HepG2 (cell line): ENCODE measurements around the gene RTEL1. TPM values are rescaled to one million over a fixed set of nuclear protein-coding genes. Genes with fewer than 3 reads are reported as not detected.

ENCODE experiments used
- ATF7-NPFF ChIP-seq: sonication (generic); formaldehyde crosslinking; IDR thresholded peaks from 2 replicates; pipeline ENCODE4 v1.8.1; 2023; ENCODE audit warnings: mild to moderate bottlenecking, low read depth, missing genetic modification reagents, moderate library complexity
- MZF1 ChIP-seq: sonication (generic); formaldehyde crosslinking; IDR thresholded peaks from 2 replicates; pipeline ENCODE4 v1.8.1; 2023; ENCODE audit warnings: mild to moderate bottlenecking, missing genetic modification reagents, borderline replicate concordance
- PAX8 ChIP-seq: sonication (generic); formaldehyde crosslinking; IDR thresholded peaks from 2 replicates; pipeline ENCODE4 v1.8.0; 2022; ENCODE audit warnings: mild to moderate bottlenecking, missing genetic modification reagents, borderline replicate concordance
- RXRA ChIP-seq: sonication (generic); formaldehyde crosslinking; IDR thresholded peaks from 2 replicates; pipeline ENCODE4 v1.5.1; 2020; ENCODE audit warnings: missing genetic modification reagents
- SMC3 ChIP-seq: IDR thresholded peaks from 2 replicates; pipeline ENCODE4 v1.6.1; 2011; ENCODE audit warnings: low read length, improper control_type of control experiment
- SRF ChIP-seq: IDR thresholded peaks from 2 replicates; pipeline ENCODE4 v1.6.1; 2011; ENCODE audit warnings: mild to moderate bottlenecking, low read depth, low read length, moderate library complexity
- YEATS2 ChIP-seq: sonication (generic); formaldehyde crosslinking; IDR thresholded peaks from 2 replicates; pipeline ENCODE4 v1.4.0; 2020; ENCODE audit warnings: missing genetic modification reagents, borderline replicate concordance
- ZMYM4 ChIP-seq: sonication (generic); formaldehyde crosslinking; IDR thresholded peaks from 2 replicates; pipeline ENCODE4 v1.8.1; 2023; ENCODE audit warnings: mild to moderate bottlenecking, missing genetic modification reagents
- ZNF260 ChIP-seq: sonication (generic); formaldehyde crosslinking; IDR thresholded peaks from 2 replicates; pipeline ENCODE4 v1.4.0; 2020; ENCODE audit warnings: missing genetic modification reagents, low read depth, mild to moderate bottlenecking, borderline replicate concordance
- ZNF350 ChIP-seq: sonication (generic); formaldehyde crosslinking; IDR thresholded peaks from 2 replicates; pipeline ENCODE4 v1.4.0; 2020; ENCODE audit warnings: mild to moderate bottlenecking, low read depth, missing genetic modification reagents, borderline replicate concordance
- ZNF543 ChIP-seq: sonication (generic); formaldehyde crosslinking; IDR thresholded peaks from 2 replicates; pipeline ENCODE4 v1.4.0; 2020; ENCODE audit warnings: mild to moderate bottlenecking, missing genetic modification reagents
- ZNF564 ChIP-seq: sonication (generic); formaldehyde crosslinking; IDR thresholded peaks from 2 replicates; pipeline ENCODE4 v1.8.1; 2023; ENCODE audit warnings: mild to moderate bottlenecking, missing genetic modification reagents
- ZSCAN25 ChIP-seq: sonication (generic); formaldehyde crosslinking; IDR thresholded peaks from 2 replicates; pipeline ENCODE4 v1.8.0; 2022; ENCODE audit warnings: mild to moderate bottlenecking, missing genetic modification reagents
- polyA plus RNA-seq, 8 experiments: library from polyadenylated mRNA; depleted of rRNA in 3 of 8; stranded (reverse) in 7 of 8; unstranded in 1 of 8; fragments of >200 nt; fragmentation: Illumina TruSeq in 4 of 8; extraction: Trizol in 4 of 8; gene quantifications; 2 replicates each; pipeline versions ENCODE4 v1.2.1 to v1.2.3, GENCODE V29; 2011 to 2016; ENCODE audit warnings: low read depth in 4 of 8, missing spikeins in 1 of 8, mixed read lengths in 1 of 8; ENCODE audit not compliant: insufficient read depth in 1 of 8
- total RNA-seq, 5 experiments: library from RNA; depleted of rRNA; stranded (reverse); fragments of >200 nt; fragmentation: Illumina TruSeq; extraction: Trizol; gene quantifications; 2 replicates each; pipeline ENCODE4 v1.2.3, GENCODE V29; 2016; ENCODE audit warnings: low read depth in 1 of 5
- TF ChIP-seq, protein P1 (sequence below), 2 experiments: fragments of 450-650 bp in 1 of 2; sonication (generic) in 1 of 2; formaldehyde crosslinking; IDR thresholded peaks; 2 replicates each; pipeline versions ENCODE4 v1.5.0 to v1.8.0; 2020 to 2022; ENCODE audit warnings: mild to moderate bottlenecking in 1 of 2, missing genetic modification reagents in 1 of 2
- TF ChIP-seq, protein P2 (sequence below): sonication (generic); formaldehyde crosslinking; IDR thresholded peaks from 2 replicates; pipeline ENCODE4 v1.4.0; 2020; ENCODE audit warnings: missing genetic modification reagents
- TF ChIP-seq, protein P3 (sequence below): sonication (generic); formaldehyde crosslinking; IDR thresholded peaks from 2 replicates; pipeline ENCODE4 v1.4.0; 2020; ENCODE audit warnings: mild to moderate bottlenecking, missing genetic modification reagents
- TF ChIP-seq, protein P4 (sequence below): sonication (generic); formaldehyde crosslinking; IDR thresholded peaks from 2 replicates; pipeline ENCODE4 v1.4.0; 2020; ENCODE audit warnings: low read depth, missing genetic modification reagents
- TF ChIP-seq, protein P5 (sequence below): sonication (generic); formaldehyde crosslinking; IDR thresholded peaks from 2 replicates; pipeline ENCODE4 v1.5.0; 2020; ENCODE audit warnings: mild to moderate bottlenecking, missing genetic modification reagents

The RTEL1 gene
- total and polyA plus RNA-seq, 2 of the 13 experiments (the other 11 are each of a cell fraction or from before 2014, with no cell fraction given): 21.8 to 36.4 TPM

DNA sequence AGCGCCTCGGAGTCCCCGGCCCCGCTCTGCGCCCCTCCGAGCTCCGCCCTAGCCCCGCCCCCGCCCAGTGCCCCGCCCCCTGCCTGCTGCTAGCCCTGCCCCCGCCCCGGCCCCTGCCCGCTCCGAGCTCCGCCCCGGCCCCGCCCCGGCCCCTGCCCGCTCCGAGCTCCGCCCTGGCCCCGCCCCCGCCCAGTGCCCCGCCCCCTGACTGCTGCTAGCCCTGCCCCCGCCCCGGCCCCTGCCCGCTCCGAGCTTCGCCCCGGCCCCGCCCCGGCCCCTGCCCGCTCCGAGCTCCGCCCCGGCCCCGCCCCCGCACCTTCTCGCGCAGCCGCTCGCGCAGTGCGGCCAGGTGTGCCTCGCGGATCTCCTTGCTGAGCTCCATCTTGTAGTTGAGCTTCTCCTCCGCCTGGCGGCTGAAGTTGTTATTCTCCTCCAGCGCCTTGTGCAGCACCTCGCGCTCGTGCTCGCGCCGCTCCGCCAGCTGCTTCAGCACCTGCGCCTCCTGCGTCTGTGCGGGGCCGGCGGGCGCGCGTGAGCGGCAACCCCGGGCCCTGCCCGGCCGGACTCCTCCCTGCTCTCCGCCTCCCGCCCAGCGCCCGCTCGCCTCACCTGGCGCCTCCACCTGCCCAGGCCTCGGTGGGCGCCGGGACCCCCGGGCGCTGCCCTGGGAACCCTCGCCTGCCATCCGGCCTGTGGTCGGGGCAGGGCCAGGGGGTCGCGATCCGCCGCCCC is 16.2 kb upstream of the RTEL1 start (continued):
- TF ChIP-seq, protein P1, sequence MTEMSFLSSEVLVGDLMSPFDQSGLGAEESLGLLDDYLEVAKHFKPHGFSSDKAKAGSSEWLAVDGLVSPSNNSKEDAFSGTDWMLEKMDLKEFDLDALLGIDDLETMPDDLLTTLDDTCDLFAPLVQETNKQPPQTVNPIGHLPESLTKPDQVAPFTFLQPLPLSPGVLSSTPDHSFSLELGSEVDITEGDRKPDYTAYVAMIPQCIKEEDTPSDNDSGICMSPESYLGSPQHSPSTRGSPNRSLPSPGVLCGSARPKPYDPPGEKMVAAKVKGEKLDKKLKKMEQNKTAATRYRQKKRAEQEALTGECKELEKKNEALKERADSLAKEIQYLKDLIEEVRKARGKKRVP (CRISPR knock-in tag; IDR thresholded peaks at IDR 0.05): no peak
- TF ChIP-seq MZF1 (CRISPR knock-in tag) (no peak), ZNF564 (CRISPR knock-in tag) (no peak), SMC3 (no peak), ZNF260 (CRISPR knock-in tag) (no peak), ZSCAN25 (peak; percentile 83), PAX8 (CRISPR knock-in tag) (no peak), ZNF543 (CRISPR knock-in tag) (0 out of 2 replicates have a peak, but pooled peaks have one; percentile 54), RXRA (CRISPR knock-in tag) (no peak), SRF (no peak), ZNF350 (0 out of 2 replicates have a peak, but pooled peaks have one; percentile 0), YEATS2 (0 out of 2 replicates have a peak, but pooled peaks have one; percentile 62), ZMYM4 (CRISPR knock-in tag) (peak; percentile 48), ATF7-NPFF (CRISPR knock-in tag) (peak; percentile 67)
- TF ChIP-seq, protein P2, sequence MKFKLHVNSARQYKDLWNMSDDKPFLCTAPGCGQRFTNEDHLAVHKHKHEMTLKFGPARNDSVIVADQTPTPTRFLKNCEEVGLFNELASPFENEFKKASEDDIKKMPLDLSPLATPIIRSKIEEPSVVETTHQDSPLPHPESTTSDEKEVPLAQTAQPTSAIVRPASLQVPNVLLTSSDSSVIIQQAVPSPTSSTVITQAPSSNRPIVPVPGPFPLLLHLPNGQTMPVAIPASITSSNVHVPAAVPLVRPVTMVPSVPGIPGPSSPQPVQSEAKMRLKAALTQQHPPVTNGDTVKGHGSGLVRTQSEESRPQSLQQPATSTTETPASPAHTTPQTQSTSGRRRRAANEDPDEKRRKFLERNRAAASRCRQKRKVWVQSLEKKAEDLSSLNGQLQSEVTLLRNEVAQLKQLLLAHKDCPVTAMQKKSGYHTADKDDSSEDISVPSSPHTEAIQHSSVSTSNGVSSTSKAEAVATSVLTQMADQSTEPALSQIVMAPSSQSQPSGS (CRISPR knock-in tag): peak; percentile 44; the same call in 1 of the 2 replicates
- TF ChIP-seq, protein P3, sequence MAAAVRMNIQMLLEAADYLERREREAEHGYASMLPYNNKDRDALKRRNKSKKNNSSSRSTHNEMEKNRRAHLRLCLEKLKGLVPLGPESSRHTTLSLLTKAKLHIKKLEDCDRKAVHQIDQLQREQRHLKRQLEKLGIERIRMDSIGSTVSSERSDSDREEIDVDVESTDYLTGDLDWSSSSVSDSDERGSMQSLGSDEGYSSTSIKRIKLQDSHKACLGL (CRISPR knock-in tag): no peak
- TF ChIP-seq, protein P4, sequence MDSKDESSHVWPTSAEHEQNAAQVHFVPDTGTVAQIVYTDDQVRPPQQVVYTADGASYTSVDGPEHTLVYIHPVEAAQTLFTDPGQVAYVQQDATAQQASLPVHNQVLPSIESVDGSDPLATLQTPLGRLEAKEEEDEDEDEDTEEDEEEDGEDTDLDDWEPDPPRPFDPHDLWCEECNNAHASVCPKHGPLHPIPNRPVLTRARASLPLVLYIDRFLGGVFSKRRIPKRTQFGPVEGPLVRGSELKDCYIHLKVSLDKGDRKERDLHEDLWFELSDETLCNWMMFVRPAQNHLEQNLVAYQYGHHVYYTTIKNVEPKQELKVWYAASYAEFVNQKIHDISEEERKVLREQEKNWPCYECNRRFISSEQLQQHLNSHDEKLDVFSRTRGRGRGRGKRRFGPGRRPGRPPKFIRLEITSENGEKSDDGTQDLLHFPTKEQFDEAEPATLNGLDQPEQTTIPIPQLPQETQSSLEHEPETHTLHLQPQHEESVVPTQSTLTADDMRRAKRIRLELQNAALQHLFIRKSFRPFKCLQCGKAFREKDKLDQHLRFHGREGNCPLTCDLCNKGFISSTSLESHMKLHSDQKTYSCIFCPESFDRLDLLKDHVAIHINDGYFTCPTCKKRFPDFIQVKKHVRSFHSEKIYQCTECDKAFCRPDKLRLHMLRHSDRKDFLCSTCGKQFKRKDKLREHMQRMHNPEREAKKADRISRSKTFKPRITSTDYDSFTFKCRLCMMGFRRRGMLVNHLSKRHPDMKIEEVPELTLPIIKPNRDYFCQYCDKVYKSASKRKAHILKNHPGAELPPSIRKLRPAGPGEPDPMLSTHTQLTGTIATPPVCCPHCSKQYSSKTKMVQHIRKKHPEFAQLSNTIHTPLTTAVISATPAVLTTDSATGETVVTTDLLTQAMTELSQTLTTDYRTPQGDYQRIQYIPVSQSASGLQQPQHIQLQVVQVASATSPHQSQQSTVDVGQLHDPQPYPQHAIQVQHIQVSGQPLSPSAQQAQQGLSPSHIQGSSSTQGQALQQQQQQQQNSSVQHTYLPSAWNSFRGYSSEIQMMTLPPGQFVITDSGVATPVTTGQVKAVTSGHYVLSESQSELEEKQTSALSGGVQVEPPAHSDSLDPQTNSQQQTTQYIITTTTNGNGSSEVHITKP (CRISPR knock-in tag): no peak
- TF ChIP-seq, protein P5, sequence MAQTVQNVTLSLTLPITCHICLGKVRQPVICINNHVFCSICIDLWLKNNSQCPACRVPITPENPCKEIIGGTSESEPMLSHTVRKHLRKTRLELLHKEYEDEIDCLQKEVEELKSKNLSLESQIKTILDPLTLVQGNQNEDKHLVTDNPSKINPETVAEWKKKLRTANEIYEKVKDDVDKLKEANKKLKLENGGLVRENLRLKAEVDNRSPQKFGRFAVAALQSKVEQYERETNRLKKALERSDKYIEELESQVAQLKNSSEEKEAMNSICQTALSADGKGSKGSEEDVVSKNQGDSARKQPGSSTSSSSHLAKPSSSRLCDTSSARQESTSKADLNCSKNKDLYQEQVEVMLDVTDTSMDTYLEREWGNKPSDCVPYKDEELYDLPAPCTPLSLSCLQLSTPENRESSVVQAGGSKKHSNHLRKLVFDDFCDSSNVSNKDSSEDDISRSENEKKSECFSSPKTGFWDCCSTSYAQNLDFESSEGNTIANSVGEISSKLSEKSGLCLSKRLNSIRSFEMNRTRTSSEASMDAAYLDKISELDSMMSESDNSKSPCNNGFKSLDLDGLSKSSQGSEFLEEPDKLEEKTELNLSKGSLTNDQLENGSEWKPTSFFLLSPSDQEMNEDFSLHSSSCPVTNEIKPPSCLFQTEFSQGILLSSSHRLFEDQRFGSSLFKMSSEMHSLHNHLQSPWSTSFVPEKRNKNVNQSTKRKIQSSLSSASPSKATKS (CRISPR knock-in tag): no peak
